ENCODE data around the gene IL20. TPM values are rescaled to one million over a fixed set of nuclear protein-coding genes. Genes with fewer than 3 reads are reported as not detected.

IL20 gene
- total and polyA plus RNA-seq, 10 of the 15 experiments (the other 5 are each of a cell fraction or from before 2014, with no cell fraction given) = 0.08 to 0.13 TPM; not detected in 8

DNA sequence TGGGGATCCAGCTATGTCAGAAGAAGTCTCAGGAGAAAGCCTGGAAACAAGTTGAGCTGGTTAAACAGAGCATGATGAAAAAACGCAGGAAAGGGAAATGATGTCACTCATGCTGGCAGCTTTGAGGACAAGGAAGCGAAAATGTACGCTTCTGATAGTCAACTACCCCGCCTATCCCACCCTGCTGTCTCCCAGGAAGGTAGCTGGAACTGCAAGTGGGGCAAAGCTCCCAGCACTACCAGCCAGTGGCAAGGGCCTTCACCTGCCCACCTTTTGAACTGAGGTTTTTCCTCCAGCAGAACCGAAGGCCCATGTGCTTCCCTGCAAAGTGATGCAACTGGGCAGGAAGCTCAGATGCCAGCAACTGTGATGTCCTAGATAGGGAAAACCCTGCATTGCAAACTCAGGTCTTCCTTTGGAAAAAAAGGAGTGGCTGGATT is 6.3 kb upstream of the IL20 start (continued):
- TF ChIP-seq, protein P1, sequence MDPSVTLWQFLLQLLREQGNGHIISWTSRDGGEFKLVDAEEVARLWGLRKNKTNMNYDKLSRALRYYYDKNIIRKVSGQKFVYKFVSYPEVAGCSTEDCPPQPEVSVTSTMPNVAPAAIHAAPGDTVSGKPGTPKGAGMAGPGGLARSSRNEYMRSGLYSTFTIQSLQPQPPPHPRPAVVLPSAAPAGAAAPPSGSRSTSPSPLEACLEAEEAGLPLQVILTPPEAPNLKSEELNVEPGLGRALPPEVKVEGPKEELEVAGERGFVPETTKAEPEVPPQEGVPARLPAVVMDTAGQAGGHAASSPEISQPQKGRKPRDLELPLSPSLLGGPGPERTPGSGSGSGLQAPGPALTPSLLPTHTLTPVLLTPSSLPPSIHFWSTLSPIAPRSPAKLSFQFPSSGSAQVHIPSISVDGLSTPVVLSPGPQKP (IDR thresholded peaks at IDR 0.05; ENCODE audit: low read depth, low read length) = no peak
- TF ChIP-seq ATF7 (IDR thresholded peaks at IDR 0.05; ENCODE audit: low read depth) (no peak), GABPA (IDR thresholded peaks at IDR 0.05; ENCODE audit: low read depth) (no peak), EED (IDR thresholded peaks at IDR 0.05; ENCODE audit: low read depth) (no peak), SREBF2 (IDR thresholded peaks at IDR 0.05; ENCODE audit: low read length) (no peak), ZBED1 (IDR thresholded peaks at IDR 0.05; ENCODE audit: borderline replicate concordance) (no peak), BCL11A (IDR thresholded peaks at IDR 0.05; ENCODE audit: low read depth, low read length) (no peak)
- TF ChIP-seq, protein P2, sequence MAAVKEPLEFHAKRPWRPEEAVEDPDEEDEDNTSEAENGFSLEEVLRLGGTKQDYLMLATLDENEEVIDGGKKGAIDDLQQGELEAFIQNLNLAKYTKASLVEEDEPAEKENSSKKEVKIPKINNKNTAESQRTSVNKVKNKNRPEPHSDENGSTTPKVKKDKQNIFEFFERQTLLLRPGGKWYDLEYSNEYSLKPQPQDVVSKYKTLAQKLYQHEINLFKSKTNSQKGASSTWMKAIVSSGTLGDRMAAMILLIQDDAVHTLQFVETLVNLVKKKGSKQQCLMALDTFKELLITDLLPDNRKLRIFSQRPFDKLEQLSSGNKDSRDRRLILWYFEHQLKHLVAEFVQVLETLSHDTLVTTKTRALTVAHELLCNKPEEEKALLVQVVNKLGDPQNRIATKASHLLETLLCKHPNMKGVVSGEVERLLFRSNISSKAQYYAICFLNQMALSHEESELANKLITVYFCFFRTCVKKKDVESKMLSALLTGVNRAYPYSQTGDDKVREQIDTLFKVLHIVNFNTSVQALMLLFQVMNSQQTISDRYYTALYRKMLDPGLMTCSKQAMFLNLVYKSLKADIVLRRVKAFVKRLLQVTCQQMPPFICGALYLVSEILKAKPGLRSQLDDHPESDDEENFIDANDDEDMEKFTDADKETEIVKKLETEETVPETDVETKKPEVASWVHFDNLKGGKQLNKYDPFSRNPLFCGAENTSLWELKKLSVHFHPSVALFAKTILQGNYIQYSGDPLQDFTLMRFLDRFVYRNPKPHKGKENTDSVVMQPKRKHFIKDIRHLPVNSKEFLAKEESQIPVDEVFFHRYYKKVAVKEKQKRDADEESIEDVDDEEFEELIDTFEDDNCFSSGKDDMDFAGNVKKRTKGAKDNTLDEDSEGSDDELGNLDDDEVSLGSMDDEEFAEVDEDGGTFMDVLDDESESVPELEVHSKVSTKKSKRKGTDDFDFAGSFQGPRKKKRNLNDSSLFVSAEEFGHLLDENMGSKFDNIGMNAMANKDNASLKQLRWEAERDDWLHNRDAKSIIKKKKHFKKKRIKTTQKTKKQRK (IDR thresholded peaks at IDR 0.05; ENCODE audit: low read depth, low read length) = no peak
- TF ChIP-seq, protein P3, sequence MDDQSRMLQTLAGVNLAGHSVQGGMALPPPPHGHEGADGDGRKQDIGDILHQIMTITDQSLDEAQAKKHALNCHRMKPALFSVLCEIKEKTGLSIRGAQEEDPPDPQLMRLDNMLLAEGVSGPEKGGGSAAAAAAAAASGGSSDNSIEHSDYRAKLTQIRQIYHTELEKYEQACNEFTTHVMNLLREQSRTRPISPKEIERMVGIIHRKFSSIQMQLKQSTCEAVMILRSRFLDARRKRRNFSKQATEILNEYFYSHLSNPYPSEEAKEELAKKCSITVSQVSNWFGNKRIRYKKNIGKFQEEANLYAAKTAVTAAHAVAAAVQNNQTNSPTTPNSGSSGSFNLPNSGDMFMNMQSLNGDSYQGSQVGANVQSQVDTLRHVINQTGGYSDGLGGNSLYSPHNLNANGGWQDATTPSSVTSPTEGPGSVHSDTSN (IDR thresholded peaks at IDR 0.05; ENCODE audit: insufficient replicate concordance, low read depth, low read length) = no peak

Data from GM12878 (cell line).